ENCODE measurements around the gene SH3BGRL2. TPM values are rescaled to one million over a fixed set of nuclear protein-coding genes. Genes with fewer than 3 reads are reported as not detected.
A peak's percentile ranks its signal among the peaks of the same experiment; 100 is the strongest.
"Not testable (repeated sequence)": the region's sequence is repeated elsewhere in the genome, so short reads cannot be mapped to it uniquely, and the experiment has no call there.

Gene SH3BGRL2
- polyA plus RNA-seq, 2 donors = 28.8 to 52.5 TPM

GRCh38 chr6:79666634-79667033 is 35.5 kb downstream of the SH3BGRL2 start:
- peaks cover 0 to 2% of the 10 kb centered on the region in 2 donors for H3K4me1 ChIP-seq (ENCODE audit: control insufficient read depth in 2 of 2, insufficient read depth in 2 of 2, low read length in 1 of 2)
- H3K9me3 ChIP-seq (ENCODE audit: control insufficient read depth in 2 of 2, insufficient read depth in 1 of 2, low read depth in 1 of 2, low read length in 1 of 2) = no peaks in the 10 kb centered on the region
- WGBS, 2 donors = 83 to 84% methylated on average over 1 of the region's 1 CpG
- H3K27me3 ChIP-seq (ENCODE audit: control insufficient read depth in 1 of 2, insufficient read depth in 2 of 2, low read length in 2 of 2) = no peaks in the 10 kb centered on the region
- no peak overlapping the region for H3K4me3 ChIP-seq (ENCODE audit: low read depth in 1 of 2, low read length in 2 of 2)
- no peaks in the 10 kb centered on the region for H3K36me3 ChIP-seq (ENCODE audit: control insufficient read depth in 2 of 2, insufficient read depth in 2 of 2, low read length in 1 of 2)
- peak overlapping the region; percentile 2 to 56 for H3K27ac ChIP-seq (ENCODE audit: low read depth in 2 of 2, low read length in 1 of 2)

- H3K4me3 ChIP-seq (ENCODE audit: low read depth in 1 of 2, low read length in 2 of 2) = no peak overlapping the region
- H3K27me3 ChIP-seq (ENCODE audit: control insufficient read depth in 1 of 2, insufficient read depth in 2 of 2, low read length in 2 of 2) = no peaks in the 10 kb centered on the region
- H3K36me3 ChIP-seq (ENCODE audit: control insufficient read depth in 2 of 2, insufficient read depth in 2 of 2, low read length in 1 of 2) = no peaks in the 10 kb centered on the region
- H3K4me1 ChIP-seq (ENCODE audit: control insufficient read depth in 2 of 2, insufficient read depth in 2 of 2, low read length in 1 of 2) = peaks cover 0 to 3% of the 10 kb centered on the region in 2 donors
- H3K27ac ChIP-seq (ENCODE audit: low read depth in 2 of 2, low read length in 1 of 2) = no peak overlapping the region
- 77 to 86% methylated on average over 5 of the region's 5 CpGs for WGBS, 2 donors
- no peaks in the 10 kb centered on the region for H3K9me3 ChIP-seq (ENCODE audit: control insufficient read depth in 2 of 2, insufficient read depth in 1 of 2, low read depth in 1 of 2, low read length in 1 of 2)
Measured at GRCh38 chr6:79668381-79668780, 37.3 kb downstream of the SH3BGRL2 start.

GRCh38 chr6:79669766-79670165 is 38.6 kb downstream of the SH3BGRL2 start:
- no peaks in the 10 kb centered on the region for H3K9me3 ChIP-seq (ENCODE audit: control insufficient read depth in 2 of 2, insufficient read depth in 1 of 2, low read depth in 1 of 2, low read length in 1 of 2)
- no peak overlapping the region for H3K4me3 ChIP-seq (ENCODE audit: low read depth in 1 of 2, low read length in 2 of 2)
- H3K36me3 ChIP-seq (ENCODE audit: control insufficient read depth in 2 of 2, insufficient read depth in 2 of 2, low read length in 1 of 2) = peaks cover 0 to 4% of the 10 kb centered on the region in 2 donors
- WGBS, 2 donors = 91 to 100% methylated on average over 1 of the region's 1 CpG
- no peaks in the 10 kb centered on the region for H3K27me3 ChIP-seq (ENCODE audit: control insufficient read depth in 1 of 2, insufficient read depth in 2 of 2, low read length in 2 of 2)
- peaks cover 0 to 3% of the 10 kb centered on the region in 2 donors for H3K4me1 ChIP-seq (ENCODE audit: control insufficient read depth in 2 of 2, insufficient read depth in 2 of 2, low read length in 1 of 2)
- H3K27ac ChIP-seq (ENCODE audit: low read depth in 2 of 2, low read length in 1 of 2) = no peak overlapping the region

GRCh38 chr6:79670789-79671188 is 39.7 kb downstream of the SH3BGRL2 start:
- Histone ChIP-seq H3K9me3 (ENCODE audit: control insufficient read depth in 2 of 2, insufficient read depth in 1 of 2, low read depth in 1 of 2, low read length in 1 of 2) (no peaks in the 10 kb centered on the region), H3K36me3 (ENCODE audit: control insufficient read depth in 2 of 2, insufficient read depth in 2 of 2, low read length in 1 of 2) (peaks cover 0 to 4% of the 10 kb centered on the region in 2 donors), H3K27me3 (ENCODE audit: control insufficient read depth in 1 of 2, insufficient read depth in 2 of 2, low read length in 2 of 2) (no peaks in the 10 kb centered on the region), H3K27ac (ENCODE audit: low read depth in 2 of 2, low read length in 1 of 2) (peak overlapping the region; percentile 50 to 59), H3K4me3 (ENCODE audit: low read depth in 1 of 2, low read length in 2 of 2) (no peak overlapping the region), H3K4me1 (ENCODE audit: control insufficient read depth in 2 of 2, insufficient read depth in 2 of 2, low read length in 1 of 2) (peaks cover 0 to 3% of the 10 kb centered on the region in 2 donors)
- WGBS, 2 donors = 88 to 90% methylated on average over 2 of the region's 2 CpGs

- no peaks in the 10 kb centered on the region for H3K9me3 ChIP-seq (ENCODE audit: control insufficient read depth in 2 of 2, insufficient read depth in 1 of 2, low read depth in 1 of 2, low read length in 1 of 2)
- peaks cover 0 to 3% of the 10 kb centered on the region in 2 donors for H3K4me1 ChIP-seq (ENCODE audit: control insufficient read depth in 2 of 2, insufficient read depth in 2 of 2, low read length in 1 of 2)
- no peaks in the 10 kb centered on the region for H3K27me3 ChIP-seq (ENCODE audit: control insufficient read depth in 1 of 2, insufficient read depth in 2 of 2, low read length in 2 of 2)
- 46 to 47% methylated on average over 4 of the region's 4 CpGs for WGBS, 2 donors
- no peak overlapping the region for H3K4me3 ChIP-seq (ENCODE audit: low read depth in 1 of 2, low read length in 2 of 2)
- peak overlapping the region; percentile 71 to 73 for H3K27ac ChIP-seq (ENCODE audit: low read depth in 2 of 2, low read length in 1 of 2)
- H3K36me3 ChIP-seq (ENCODE audit: control insufficient read depth in 2 of 2, insufficient read depth in 2 of 2, low read length in 1 of 2) = peaks cover 0 to 4% of the 10 kb centered on the region in 2 donors
Measured at GRCh38 chr6:79671600-79672266, 40.6 kb downstream of the SH3BGRL2 start.

- H3K4me3 ChIP-seq (ENCODE audit: low read depth in 1 of 2, low read length in 2 of 2) = no peak overlapping the region
- peaks cover 0 to 3% of the 10 kb centered on the region in 2 donors for H3K4me1 ChIP-seq (ENCODE audit: control insufficient read depth in 2 of 2, insufficient read depth in 2 of 2, low read length in 1 of 2)
- H3K27ac ChIP-seq (ENCODE audit: low read depth in 2 of 2, low read length in 1 of 2) = no peak overlapping the region
- no peaks in the 10 kb centered on the region for H3K27me3 ChIP-seq (ENCODE audit: control insufficient read depth in 1 of 2, insufficient read depth in 2 of 2, low read length in 2 of 2)
- H3K9me3 ChIP-seq (ENCODE audit: control insufficient read depth in 2 of 2, insufficient read depth in 1 of 2, low read depth in 1 of 2, low read length in 1 of 2) = no peaks in the 10 kb centered on the region
- H3K36me3 ChIP-seq (ENCODE audit: control insufficient read depth in 2 of 2, insufficient read depth in 2 of 2, low read length in 1 of 2) = peaks cover 0 to 4% of the 10 kb centered on the region in 2 donors
- 30 to 34% methylated on average over 2 of the region's 2 CpGs for WGBS, 2 donors
Measured at GRCh38 chr6:79672631-79673111, 41.5 kb downstream of the SH3BGRL2 start.

- H3K9me3 ChIP-seq (ENCODE audit: control insufficient read depth in 2 of 2, insufficient read depth in 1 of 2, low read depth in 1 of 2, low read length in 1 of 2) = no peaks in the 10 kb centered on the region
- H3K27me3 ChIP-seq (ENCODE audit: control insufficient read depth in 1 of 2, insufficient read depth in 2 of 2, low read length in 2 of 2) = no peaks in the 10 kb centered on the region
- peaks cover 0 to 3% of the 10 kb centered on the region in 2 donors for H3K4me1 ChIP-seq (ENCODE audit: control insufficient read depth in 2 of 2, insufficient read depth in 2 of 2, low read length in 1 of 2)
- WGBS, 2 donors = 88 to 92% methylated on average over 3 of the region's 3 CpGs
- no peak overlapping the region for H3K27ac ChIP-seq (ENCODE audit: low read depth in 2 of 2, low read length in 1 of 2)
- peaks cover 0 to 4% of the 10 kb centered on the region in 2 donors for H3K36me3 ChIP-seq (ENCODE audit: control insufficient read depth in 2 of 2, insufficient read depth in 2 of 2, low read length in 1 of 2)
- no peak overlapping the region for H3K4me3 ChIP-seq (ENCODE audit: low read depth in 1 of 2, low read length in 2 of 2)
Measured at GRCh38 chr6:79673947-79674346, 42.8 kb downstream of the SH3BGRL2 start.

- no peak overlapping the region for H3K27ac ChIP-seq (ENCODE audit: low read depth in 2 of 2, low read length in 1 of 2)
Measured at GRCh38 chr6:79676785-79677736, 45.9 kb downstream of the SH3BGRL2 start.

GRCh38 chr6:79682682-79683081 is 51.6 kb downstream of the SH3BGRL2 start:
- H3K27ac ChIP-seq (ENCODE audit: low read depth in 2 of 2, low read length in 1 of 2) = not testable (repeated sequence)

More at GRCh38 chr6:79676785-79677736, 45.9 kb downstream of the SH3BGRL2 start:
- peaks cover 0 to 4% of the 10 kb centered on the region in 2 donors for H3K36me3 ChIP-seq (ENCODE audit: control insufficient read depth in 2 of 2, insufficient read depth in 2 of 2, low read length in 1 of 2)
- no peak overlapping the region for H3K4me3 ChIP-seq (ENCODE audit: low read depth in 1 of 2, low read length in 2 of 2)
- WGBS, 2 donors = 66 to 83% methylated on average over 8 of the region's 8 CpGs
- H3K4me1 ChIP-seq (ENCODE audit: control insufficient read depth in 2 of 2, insufficient read depth in 2 of 2, low read length in 1 of 2) = no peaks in the 10 kb centered on the region
- H3K27me3 ChIP-seq (ENCODE audit: control insufficient read depth in 1 of 2, insufficient read depth in 2 of 2, low read length in 2 of 2) = no peaks in the 10 kb centered on the region
- no peaks in the 10 kb centered on the region for H3K9me3 ChIP-seq (ENCODE audit: control insufficient read depth in 2 of 2, insufficient read depth in 1 of 2, low read depth in 1 of 2, low read length in 1 of 2)

More at GRCh38 chr6:79682682-79683081, 51.6 kb downstream of the SH3BGRL2 start:
- not testable (repeated sequence) for H3K27me3 ChIP-seq (ENCODE audit: control insufficient read depth in 1 of 2, insufficient read depth in 2 of 2, low read length in 2 of 2); H3K4me3 ChIP-seq (ENCODE audit: low read depth in 1 of 2, low read length in 2 of 2); H3K9me3 ChIP-seq (ENCODE audit: control insufficient read depth in 2 of 2, insufficient read depth in 1 of 2, low read depth in 1 of 2, low read length in 1 of 2); H3K4me1 ChIP-seq (ENCODE audit: control insufficient read depth in 2 of 2, insufficient read depth in 2 of 2, low read length in 1 of 2); H3K36me3 ChIP-seq (ENCODE audit: control insufficient read depth in 2 of 2, insufficient read depth in 2 of 2, low read length in 1 of 2)
- 78 to 98% methylated on average over 4 of the region's 4 CpGs for WGBS, 2 donors
